GM13976 (cell line): ENCODE results near the gene B3GNT4.
"Not testable (repeated sequence)": the region's sequence is repeated elsewhere in the genome, so short reads cannot be mapped to it uniquely, and the experiment has no call there.

Source experiments
- DNase-seq: peaks from one replicate; pipeline ENCODE4 v3.0.0; 2012; ENCODE audit warnings: low spot score
- CTCF ChIP-seq: IDR thresholded peaks from 2 replicates; pipeline ENCODE4 v1.5.1; 2012; ENCODE audit warnings: borderline replicate concordance, mild to moderate bottlenecking; ENCODE audit not compliant: insufficient read depth; ENCODE audit errors: extremely low read depth, missing control alignments, control extremely low read depth
- in situ Hi-C: fragments of 300-500 bp; cut with MboI; formaldehyde crosslinking; loops from one replicate; pipeline ENCODE4 v1.12.0; 2022; ENCODE audit warnings: low sequenced_read_pairs, mixed read lengths, inconsistent platforms; ENCODE audit not compliant: unreplicated experiment

The B3GNT4 gene

DNA sequence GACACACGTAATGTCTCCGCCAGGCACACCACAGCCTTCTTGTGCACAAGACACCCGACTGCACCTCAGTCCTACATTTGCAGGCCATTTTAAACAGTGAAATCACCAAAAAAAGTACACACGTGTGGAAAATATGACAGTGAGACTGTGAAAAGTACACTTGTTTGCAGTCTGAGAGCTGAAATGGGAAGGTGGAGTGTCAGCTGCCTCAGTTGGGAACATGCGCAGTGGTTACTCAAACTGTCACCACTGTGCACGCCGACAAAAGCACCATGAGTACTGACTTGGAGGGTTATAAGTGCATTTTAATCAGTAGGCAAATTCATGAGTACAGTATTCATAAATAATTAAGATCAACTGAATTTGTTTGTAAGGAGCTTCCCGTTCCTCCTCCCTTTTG is 47.0 kb downstream of the B3GNT4 start:
- TF ChIP-seq CTCF, result no peak
- no peak for DNase-seq
- in situ Hi-C loops, result no loop called here

DNA sequence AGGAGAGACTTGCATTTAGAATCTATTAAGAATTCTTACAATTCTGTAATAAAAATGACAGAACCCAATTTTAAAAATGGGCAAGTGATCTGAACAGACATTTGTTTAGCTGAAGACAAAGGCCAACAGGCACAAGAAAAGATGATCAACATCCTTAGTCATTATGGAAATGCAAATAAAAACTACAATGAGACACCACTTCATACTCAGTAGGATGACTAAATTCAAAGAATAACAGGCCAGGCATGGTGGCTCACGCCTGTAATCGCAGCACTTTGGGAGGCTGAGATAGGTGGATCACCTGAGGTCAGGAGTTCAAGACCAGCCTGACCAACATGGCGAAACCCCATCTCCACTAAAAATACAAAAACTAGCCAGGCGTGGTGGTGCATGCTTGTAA is 55.0 kb downstream of the B3GNT4 start:
- in situ Hi-C loops, DNase-seq: not testable (repeated sequence)
